ENCODE data around the gene SNAP23. TPM values are rescaled to one million over a fixed set of nuclear protein-coding genes. Genes with fewer than 3 reads are reported as not detected.

Gene SNAP23
- total and polyA plus RNA-seq, 5 experiments from 2014 or later, result 60.9 to 80.4 (median 70.8) TPM

GRCh38 chr15:42499858-42500609 lies 4.6 kb downstream of the SNAP23 start:
- H3K9me3 Mint-ChIP-seq, result no peaks in the 10 kb centered on the region
- H3K36me3 Mint-ChIP-seq, result peaks cover 0 to 26% (median 5%) of the 10 kb centered on the region in 3 donors
- no peak overlapping the region for H3K4me3 Mint-ChIP-seq
- no peaks in the 10 kb centered on the region for H3K27me3 Mint-ChIP-seq
- POLR2A ChIA-PET, result interaction anchor here (1.0 to 1.3 kb wide), 2 partner anchors 9 to 48 kb away, joined by 4 to 8 read pairs; partner anchors contain the start of gene ZNF106
- peak overlapping the region in 3 of 10 donors; percentile 1 to 52 (median 21) for H3K27ac Mint-ChIP-seq
- ATAC-seq (no peak), DNase-seq (no peak)
- H3K4me1 Mint-ChIP-seq, result peaks cover 27 to 79% (median 56%) of the 10 kb centered on the region in 4 donors

- Mint-ChIP-seq H3K36me3 (peaks cover 0 to 31% (median 5%) of the 10 kb centered on the region in 3 donors), H3K9me3 (no peaks in the 10 kb centered on the region), H3K27me3 (no peaks in the 10 kb centered on the region), H3K4me1 (peaks cover 17 to 61% (median 36%) of the 10 kb centered on the region in 4 donors), H3K27ac (peak overlapping the region in 1 of 10 donors; percentile 38), H3K4me3 (no peak overlapping the region)
- no peak for DNase-seq
- ATAC-seq, result no peak
- POLR2A ChIA-PET, result interaction anchor here (2.0 kb wide), 1 partner anchor 11 kb away, joined by 7 read pairs; the partner anchor contains the start of gene ZNF106
Observed at GRCh38 chr15:42502477-42502876, 7.0 kb downstream of the SNAP23 start.

DNA sequence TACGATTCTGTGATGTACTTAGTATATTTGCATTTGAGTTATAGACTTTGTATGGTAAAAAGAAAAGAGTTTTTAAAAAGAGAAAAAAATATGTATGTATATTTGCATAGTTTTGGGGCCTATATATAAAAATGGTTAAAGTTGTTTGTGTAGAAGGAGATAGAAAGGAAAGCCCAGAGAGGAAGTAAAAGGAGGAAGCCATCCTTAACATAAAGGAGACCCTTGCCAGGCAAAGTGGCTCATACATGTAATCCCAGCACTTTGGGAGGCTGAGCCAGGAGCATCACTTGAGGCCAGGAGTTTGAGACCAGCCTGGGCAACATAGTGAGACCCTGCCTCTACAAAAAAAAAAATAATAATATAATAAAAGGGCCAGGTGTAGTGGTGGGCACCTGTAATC lies 8.4 kb downstream of the SNAP23 start:
- POLR2A ChIA-PET, result interaction anchor here (1.2 kb wide), 1 partner anchor 13 kb away, joined by 4 read pairs; the partner anchor contains the start of gene ZNF106
- peak overlapping the region in 1 of 10 donors; percentile 61 for H3K27ac Mint-ChIP-seq
- H3K9me3 Mint-ChIP-seq, result no peaks in the 10 kb centered on the region
- H3K4me1 Mint-ChIP-seq, result peaks cover 11 to 47% (median 23%) of the 10 kb centered on the region in 4 donors
- ATAC-seq (no peak), DNase-seq (no peak)
- H3K4me3 Mint-ChIP-seq, result no peak overlapping the region
- H3K27me3 Mint-ChIP-seq, result no peaks in the 10 kb centered on the region
- peaks cover 0 to 41% (median 6%) of the 10 kb centered on the region in 3 donors for H3K36me3 Mint-ChIP-seq

DNA sequence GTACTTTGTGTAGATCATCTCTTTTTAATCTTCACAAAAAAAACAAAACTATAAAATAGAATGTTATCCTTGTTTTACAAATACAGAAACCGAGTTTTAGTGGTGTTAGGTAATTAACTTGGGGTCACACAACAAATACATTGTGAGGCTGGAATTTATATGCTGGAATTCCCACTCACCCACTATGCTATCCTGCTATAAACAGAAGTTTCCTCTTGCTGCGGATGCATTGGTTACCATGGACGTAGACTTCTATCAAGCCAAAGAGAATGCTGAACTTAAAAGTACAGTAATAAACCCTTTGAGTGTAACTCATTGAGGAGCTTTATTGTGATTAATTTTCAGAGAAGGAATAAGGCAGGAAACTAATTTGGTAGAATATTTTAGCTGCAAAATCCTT lies 9.2 kb downstream of the SNAP23 start:
- POLR2A ChIA-PET, result interaction anchor here (0.6 to 1.4 kb wide), 2 partner anchors 8 to 14 kb away, joined by 3 to 6 read pairs; partner anchors contain the start of gene ZNF106
- Mint-ChIP-seq H3K9me3 (no peaks in the 10 kb centered on the region), H3K36me3 (peaks cover 0 to 36% (median 3%) of the 10 kb centered on the region in 3 donors)

GRCh38 chr15:42507514-42507913 lies 12.1 kb downstream of the SNAP23 start:
- Mint-ChIP-seq H3K4me3 (no peak overlapping the region), H3K9me3 (no peaks in the 10 kb centered on the region), H3K27ac (no peak overlapping the region), H3K36me3 (peaks cover 0 to 41% (median 2%) of the 10 kb centered on the region in 3 donors), H3K27me3 (no peaks in the 10 kb centered on the region), H3K4me1 (peaks cover 0 to 33% (median 11%) of the 10 kb centered on the region in 4 donors)
- POLR2A ChIA-PET, result no interaction called here
- no peak for ATAC-seq
- no peak for DNase-seq

More for the DNA sequence above, 9.2 kb downstream of the SNAP23 start:
- peaks cover 13 to 42% (median 21%) of the 10 kb centered on the region in 4 donors for H3K4me1 Mint-ChIP-seq
- DNase-seq, result no peak
- H3K27me3 Mint-ChIP-seq, result no peaks in the 10 kb centered on the region
- H3K27ac Mint-ChIP-seq, result peak overlapping the region in 2 of 10 donors; percentile 16 to 65
- no peak overlapping the region for H3K4me3 Mint-ChIP-seq
- ATAC-seq, result no peak

- H3K4me3 Mint-ChIP-seq, result no peak overlapping the region
- no peak for DNase-seq
Observed at GRCh38 chr15:42508263-42508690, 12.8 kb downstream of the SNAP23 start.

GRCh38 chr15:42510258-42511006 lies 15.0 kb downstream of the SNAP23 start:
- DNase-seq (no peak), ATAC-seq (no peak)
- H3K27ac Mint-ChIP-seq, result peak overlapping the region in 2 of 10 donors; percentile 8 to 33
- H3K27me3 Mint-ChIP-seq, result no peaks in the 10 kb centered on the region
- POLR2A ChIA-PET, result no interaction called here
- H3K4me1 Mint-ChIP-seq, result peaks cover 0 to 13% (median 7%) of the 10 kb centered on the region in 4 donors
- H3K4me3 Mint-ChIP-seq, result no peak overlapping the region
- peaks cover 0 to 59% (median 8%) of the 10 kb centered on the region in 3 donors for H3K36me3 Mint-ChIP-seq
- no peaks in the 10 kb centered on the region for H3K9me3 Mint-ChIP-seq

More at GRCh38 chr15:42508263-42508690, 12.8 kb downstream of the SNAP23 start:
- Mint-ChIP-seq H3K27ac (peak overlapping the region in 2 of 10 donors; percentile 8 to 26), H3K36me3 (peaks cover 0 to 48% (median 6%) of the 10 kb centered on the region in 3 donors), H3K27me3 (no peaks in the 10 kb centered on the region), H3K9me3 (no peaks in the 10 kb centered on the region), H3K4me1 (peaks cover 0 to 28% (median 10%) of the 10 kb centered on the region in 4 donors)
- no peak for ATAC-seq
- POLR2A ChIA-PET, result interaction anchor here (0.6 kb wide), 1 partner anchor 33 kb away, joined by 3 read pairs; no protein-coding TSS in a partner anchor

DNA sequence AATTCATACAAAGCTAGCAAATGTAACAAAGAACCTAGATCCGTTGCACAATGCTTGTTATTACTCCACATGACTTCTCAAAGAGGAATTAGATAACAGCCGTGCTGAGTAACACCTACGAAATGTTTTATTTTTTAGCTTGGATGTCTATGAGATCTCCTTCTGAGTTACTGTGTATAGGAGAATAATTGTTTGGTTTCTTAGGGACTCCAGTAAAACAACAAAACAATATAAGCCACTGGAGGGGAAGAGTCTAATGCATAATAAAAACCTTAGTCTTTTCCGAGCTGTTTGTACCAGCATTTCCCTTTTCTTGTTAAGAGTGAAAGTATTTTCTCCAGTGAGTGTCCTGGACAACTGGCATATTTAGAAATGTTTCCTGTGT lies 15.6 kb downstream of the SNAP23 start:
- POLR2A ChIA-PET, result no interaction called here
- H3K4me3 Mint-ChIP-seq, result no peak overlapping the region
- no peak overlapping the region for H3K27ac Mint-ChIP-seq
- H3K36me3 Mint-ChIP-seq, result peaks cover 0 to 64% (median 12%) of the 10 kb centered on the region in 3 donors
- DNase-seq (no peak), ATAC-seq (no peak)
- no peaks in the 10 kb centered on the region for H3K9me3 Mint-ChIP-seq
- H3K4me1 Mint-ChIP-seq, result peaks cover 0 to 13% (median 7%) of the 10 kb centered on the region in 4 donors
- no peaks in the 10 kb centered on the region for H3K27me3 Mint-ChIP-seq

DNA sequence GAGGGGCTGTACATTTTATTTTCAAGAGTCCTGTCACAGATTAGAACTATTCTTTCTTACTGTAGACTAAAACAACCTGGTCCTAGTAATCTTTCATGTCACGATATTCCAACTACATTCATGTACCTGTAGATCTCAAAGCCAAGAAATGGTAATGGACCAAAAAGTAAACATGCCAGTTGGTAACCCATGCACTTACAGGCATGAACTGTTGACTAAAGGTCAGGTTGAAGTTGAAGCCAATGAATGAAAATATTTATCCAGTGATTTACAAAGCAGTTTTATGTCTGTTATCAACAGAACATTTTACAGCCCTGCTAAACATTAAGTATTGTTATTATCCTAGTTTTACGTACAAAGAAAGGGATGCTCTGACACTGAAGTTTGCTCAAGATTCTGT lies 27.9 kb downstream of the SNAP23 start:
- Mint-ChIP-seq H3K4me3 (no peak overlapping the region), H3K27me3 (no peaks in the 10 kb centered on the region), H3K9me3 (no peaks in the 10 kb centered on the region), H3K4me1 (peaks cover 0 to 3% (median 0%) of the 10 kb centered on the region in 4 donors), H3K27ac (no peak overlapping the region), H3K36me3 (peaks cover 0 to 58% (median 12%) of the 10 kb centered on the region in 3 donors)
- POLR2A ChIA-PET, result no interaction called here
- no peak for ATAC-seq
- DNase-seq, result no peak

DNA sequence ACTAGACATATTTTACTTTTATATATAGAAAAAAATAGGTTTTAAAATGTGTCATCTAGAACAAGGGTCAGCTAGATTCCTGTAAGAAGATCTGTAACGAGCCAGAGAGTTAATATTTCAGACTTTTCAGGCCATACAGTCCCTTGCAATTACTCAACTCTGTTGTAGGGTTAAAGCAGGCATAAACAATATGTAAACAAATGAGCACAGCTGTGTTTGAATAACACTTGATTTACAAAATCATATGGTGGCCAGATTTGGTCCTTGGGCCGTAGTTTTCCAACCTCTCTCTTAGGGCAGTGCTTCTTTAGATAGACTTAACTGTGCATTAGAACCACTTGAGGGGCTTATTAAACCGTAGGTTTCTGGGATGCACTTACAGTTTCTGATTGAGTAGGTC lies 33.5 kb downstream of the SNAP23 start:
- peaks cover 0 to 52% (median 13%) of the 10 kb centered on the region in 3 donors for H3K36me3 Mint-ChIP-seq
- no peak for DNase-seq

DNA sequence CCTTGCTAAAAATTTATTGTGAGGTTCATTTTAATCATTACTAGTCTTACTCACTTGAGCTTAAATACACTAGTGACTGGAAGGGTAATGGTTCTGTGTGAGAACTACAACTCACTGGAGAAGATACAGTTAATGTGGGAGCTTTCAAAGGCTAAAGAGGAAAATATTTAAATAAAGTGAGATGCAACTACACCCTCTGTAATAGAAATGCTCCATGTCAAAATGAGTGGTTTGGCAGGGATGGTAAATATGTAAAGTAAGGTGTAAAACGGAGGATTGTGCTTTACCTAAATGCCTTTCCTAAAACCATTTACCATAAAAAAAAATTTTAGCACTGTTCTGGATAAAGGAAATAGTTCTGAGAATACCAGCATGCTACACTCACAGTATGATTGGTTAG lies 37.8 kb downstream of the SNAP23 start:
- POLR2A ChIA-PET, result interaction anchor here (1.1 kb wide), 1 partner anchor 48 kb away, joined by 4 read pairs; no protein-coding TSS in a partner anchor
- Mint-ChIP-seq H3K36me3 (peaks cover 0 to 49% (median 4%) of the 10 kb centered on the region in 3 donors), H3K9me3 (no peaks in the 10 kb centered on the region), H3K4me3 (no peak overlapping the region), H3K27me3 (no peaks in the 10 kb centered on the region), H3K27ac (peak overlapping the region in 1 of 10 donors; percentile 53), H3K4me1 (no peaks in the 10 kb centered on the region)
- DNase-seq (no peak), ATAC-seq (no peak)

More for the DNA sequence above, 33.5 kb downstream of the SNAP23 start:
- H3K4me1 Mint-ChIP-seq, result peaks cover 0 to 2% (median 0%) of the 10 kb centered on the region in 4 donors
- no peaks in the 10 kb centered on the region for H3K9me3 Mint-ChIP-seq
- H3K27me3 Mint-ChIP-seq, result no peaks in the 10 kb centered on the region
- POLR2A ChIA-PET, result no interaction called here
- no peak for ATAC-seq
- no peak overlapping the region for H3K4me3 Mint-ChIP-seq
- no peak overlapping the region for H3K27ac Mint-ChIP-seq

DNA sequence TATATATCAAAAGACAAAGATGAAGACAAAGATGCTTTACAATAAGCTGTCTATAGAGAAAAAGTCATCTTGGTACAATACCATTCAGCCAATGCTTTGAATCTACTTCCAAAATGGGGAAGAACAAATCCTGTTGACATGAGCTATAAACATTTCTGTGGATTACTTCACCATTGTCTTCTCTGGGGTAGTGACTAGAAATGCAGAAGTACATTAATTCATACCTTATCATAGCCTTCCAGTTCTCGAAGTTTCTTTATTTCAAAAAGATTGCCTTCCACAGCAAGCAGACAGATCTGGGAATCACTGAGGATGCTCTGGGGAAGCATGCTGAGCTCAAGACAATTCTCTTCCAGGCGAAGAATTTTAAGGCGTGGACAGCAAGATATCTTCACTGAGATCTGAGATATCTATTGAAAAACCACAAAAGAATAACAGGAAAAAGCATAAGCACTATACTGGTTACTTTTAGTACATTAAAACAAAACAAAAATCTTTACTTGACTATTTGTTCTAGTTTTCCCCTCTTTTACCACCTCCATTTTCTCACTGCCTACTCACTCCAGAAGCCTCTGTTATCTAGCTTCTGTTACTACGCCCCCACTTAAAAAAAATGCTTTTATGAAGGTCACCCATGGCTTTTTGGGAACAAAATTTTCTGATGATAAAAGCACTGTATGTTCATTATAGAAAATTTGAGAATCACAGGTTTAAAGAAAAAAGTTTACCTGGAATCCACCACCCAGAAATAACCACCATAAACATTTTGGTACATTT lies 49.6 kb downstream of the SNAP23 start:
- peaks cover 25 to 41% (median 37%) of the 10 kb centered on the region in 4 donors for H3K4me1 Mint-ChIP-seq
- H3K36me3 Mint-ChIP-seq, result peaks cover 0 to 43% (median 6%) of the 10 kb centered on the region in 3 donors
- ATAC-seq (no peak), DNase-seq (no peak)
- no peak overlapping the region for H3K4me3 Mint-ChIP-seq
- POLR2A ChIA-PET, result no interaction called here
- H3K27ac Mint-ChIP-seq, result peak overlapping the region in 5 of 10 donors; percentile 3 to 75 (median 40)
- H3K27me3 Mint-ChIP-seq, result no peaks in the 10 kb centered on the region
- no peaks in the 10 kb centered on the region for H3K9me3 Mint-ChIP-seq
